A549 (cell line): ENCODE data around the gene ATP1B1.

Experiments used
- HOXB5 ChIP-seq: fragments of 250-450 bp; sonication (Bioruptor Pico); IDR thresholded peaks from 2 replicates; pipeline ENCODE4 v1.5.0; 2020; ENCODE audit warnings: mild to moderate bottlenecking, moderate library complexity
- JUN ChIP-seq, 2 experiments: fragments of >200 bp; sonication (Bioruptor Twin); formaldehyde crosslinking; IDR thresholded peaks; 2 replicates in 1 of 2; 3 replicates in 1 of 2; pipeline ENCODE4 v1.6.1; 2016 to 2017
- MYC ChIP-seq: IDR thresholded peaks from 2 replicates; pipeline ENCODE4 v1.6.1; 2012; ENCODE audit warnings: mild to moderate bottlenecking, inconsistent platforms, low read length, improper control_type of control experiment, borderline replicate concordance
- NR3C1 ChIP-seq: fragments of >200 bp; sonication (Bioruptor Twin); formaldehyde crosslinking; IDR thresholded peaks from 3 replicates; pipeline ENCODE4 v1.6.1; 2017
- PHF8 ChIP-seq: fragments of 200-600 bp; sonication (generic); IDR thresholded peaks from 2 replicates; pipeline ENCODE4 v1.6.1; 2016; ENCODE audit warnings: low read depth, mild to moderate bottlenecking, antibody characterized with exemption, moderate library complexity, borderline replicate concordance
- SMC3 ChIP-seq: fragments of >200 bp; sonication (Bioruptor Twin); formaldehyde crosslinking; IDR thresholded peaks from 3 replicates; pipeline ENCODE4 v1.6.1; 2018; ENCODE audit warnings: inconsistent platforms
- TF ChIP-seq, protein P1 (sequence below): fragments of >200 bp; sonication (Bioruptor Twin); formaldehyde crosslinking; IDR thresholded peaks from 3 replicates; pipeline ENCODE4 v1.5.1; 2016

DNA sequence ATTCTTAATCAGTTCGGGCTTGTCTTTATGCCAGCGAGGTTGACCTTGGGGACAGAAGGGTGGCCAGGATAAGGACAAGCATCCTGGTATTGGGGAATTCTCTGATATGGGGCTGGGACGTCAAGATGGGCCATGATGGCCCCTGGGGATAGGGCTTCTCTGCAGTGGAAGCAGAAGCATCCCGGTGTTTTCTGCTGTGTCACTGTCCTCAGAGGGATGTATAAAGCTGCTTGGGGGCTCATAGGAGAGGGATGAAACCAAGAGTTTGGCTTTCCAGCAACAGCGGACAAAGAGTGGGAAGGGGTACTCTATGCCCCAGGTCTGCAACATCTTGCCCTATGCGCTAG lies 1.4 kb upstream of the ATP1B1 start:
- TF ChIP-seq SMC3 (no peak), NR3C1 (no peak), MYC (no peak), HOXB5 (CRISPR knock-in tag) (no peak), JUN (IDR thresholded peaks at IDR 0.05) (no peak), PHF8 (no peak)
- TF ChIP-seq, protein P1, sequence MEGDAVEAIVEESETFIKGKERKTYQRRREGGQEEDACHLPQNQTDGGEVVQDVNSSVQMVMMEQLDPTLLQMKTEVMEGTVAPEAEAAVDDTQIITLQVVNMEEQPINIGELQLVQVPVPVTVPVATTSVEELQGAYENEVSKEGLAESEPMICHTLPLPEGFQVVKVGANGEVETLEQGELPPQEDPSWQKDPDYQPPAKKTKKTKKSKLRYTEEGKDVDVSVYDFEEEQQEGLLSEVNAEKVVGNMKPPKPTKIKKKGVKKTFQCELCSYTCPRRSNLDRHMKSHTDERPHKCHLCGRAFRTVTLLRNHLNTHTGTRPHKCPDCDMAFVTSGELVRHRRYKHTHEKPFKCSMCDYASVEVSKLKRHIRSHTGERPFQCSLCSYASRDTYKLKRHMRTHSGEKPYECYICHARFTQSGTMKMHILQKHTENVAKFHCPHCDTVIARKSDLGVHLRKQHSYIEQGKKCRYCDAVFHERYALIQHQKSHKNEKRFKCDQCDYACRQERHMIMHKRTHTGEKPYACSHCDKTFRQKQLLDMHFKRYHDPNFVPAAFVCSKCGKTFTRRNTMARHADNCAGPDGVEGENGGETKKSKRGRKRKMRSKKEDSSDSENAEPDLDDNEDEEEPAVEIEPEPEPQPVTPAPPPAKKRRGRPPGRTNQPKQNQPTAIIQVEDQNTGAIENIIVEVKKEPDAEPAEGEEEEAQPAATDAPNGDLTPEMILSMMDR, result no peak
